Measurements from ENCODE around the gene ASPDH. TPM values are rescaled to one million over a fixed set of nuclear protein-coding genes. Genes with fewer than 3 reads are reported as not detected.

ASPDH gene
- polyA plus RNA-seq, 3 donors: not detected

DNA sequence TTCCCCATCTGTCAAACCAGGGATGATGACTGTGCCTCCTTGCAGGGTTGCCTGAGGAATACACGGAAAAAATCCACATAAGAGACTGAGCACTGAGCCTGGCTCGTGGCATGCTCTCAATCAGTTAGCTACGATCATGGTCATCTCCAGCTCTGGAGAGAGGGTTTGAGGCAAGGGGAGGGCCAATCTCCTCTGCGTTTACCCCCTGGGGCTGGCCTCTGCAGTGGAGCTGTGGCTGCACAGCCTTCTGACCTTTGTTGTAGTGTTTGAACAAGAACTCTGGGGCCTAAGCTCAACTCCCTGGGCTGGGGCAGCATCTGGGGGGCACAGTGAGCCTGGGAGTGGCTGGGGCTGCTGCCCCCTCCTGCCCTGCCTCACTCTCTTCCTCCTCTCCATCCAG is 48.6 kb upstream of the ASPDH start:
- Mint-ChIP-seq H3K27ac (no peak overlapping the region), H3K4me3 (no peak overlapping the region), H3K9me3 (peaks cover 0 to 9% (median 2%) of the 10 kb centered on the region in 7 donors), H3K36me3 (no peaks in the 10 kb centered on the region), H3K4me1 (no peaks in the 10 kb centered on the region), H3K27me3 (ENCODE audit: low read depth in 3 of 3) (peaks cover 34 to 61% (median 56%) of the 10 kb centered on the region in 3 donors)
- no peaks in the 10 kb centered on the region for H3K79me2 ChIP-seq (ENCODE audit: insufficient read depth, low read length)
- intact Hi-C loops (cut with micrococcal nuclease): loop anchor here in 1 of 2 donors (5.0 kb wide), 1 partner anchor 195 kb away; the partner anchor contains the start of gene NAPSA
- no peak overlapping the region for H3K4me3 ChIP-seq (replicated peaks in 1 of 3; ENCODE audit: low read depth in 2 of 3, low read length in 3 of 3)
- H3K27me3 ChIP-seq (ENCODE audit: control insufficient read depth in 2 of 2, insufficient read depth in 2 of 2, low read length in 2 of 2): peaks cover 19 to 37% of the 10 kb centered on the region in 2 donors
- H3K9ac ChIP-seq (ENCODE audit: insufficient read depth, low read length, poor library complexity, severe bottlenecking): no peak overlapping the region
- no peak overlapping the region for H3K27ac ChIP-seq (ENCODE audit: low read depth in 1 of 2, low read length in 2 of 2)
- WGBS (ENCODE audit: insufficient coverage): 61% methylated on average over 3 of the region's 4 CpGs
- no peaks in the 10 kb centered on the region for H3K4me1 ChIP-seq (ENCODE audit: control insufficient read depth in 1 of 2, insufficient read depth in 2 of 2, low read length in 2 of 2)
- H3K36me3 ChIP-seq (replicated peaks in 1 of 2; ENCODE audit: control insufficient read depth in 1 of 2, insufficient read depth in 2 of 2, low read length in 2 of 2): no peaks in the 10 kb centered on the region
- no peak overlapping the region for H3K4me2 ChIP-seq (replicated peaks; ENCODE audit: extremely low read depth, low read length, poor library complexity, severe bottlenecking)
- H4K20me1 ChIP-seq (ENCODE audit: insufficient read depth, low read length): no peaks in the 10 kb centered on the region
- no peaks in the 10 kb centered on the region for H3K9me3 ChIP-seq (replicated peaks in 1 of 2; ENCODE audit: control insufficient read depth in 1 of 2, insufficient read depth in 1 of 2, low read length in 2 of 2)
- TF ChIP-seq, protein P1, sequence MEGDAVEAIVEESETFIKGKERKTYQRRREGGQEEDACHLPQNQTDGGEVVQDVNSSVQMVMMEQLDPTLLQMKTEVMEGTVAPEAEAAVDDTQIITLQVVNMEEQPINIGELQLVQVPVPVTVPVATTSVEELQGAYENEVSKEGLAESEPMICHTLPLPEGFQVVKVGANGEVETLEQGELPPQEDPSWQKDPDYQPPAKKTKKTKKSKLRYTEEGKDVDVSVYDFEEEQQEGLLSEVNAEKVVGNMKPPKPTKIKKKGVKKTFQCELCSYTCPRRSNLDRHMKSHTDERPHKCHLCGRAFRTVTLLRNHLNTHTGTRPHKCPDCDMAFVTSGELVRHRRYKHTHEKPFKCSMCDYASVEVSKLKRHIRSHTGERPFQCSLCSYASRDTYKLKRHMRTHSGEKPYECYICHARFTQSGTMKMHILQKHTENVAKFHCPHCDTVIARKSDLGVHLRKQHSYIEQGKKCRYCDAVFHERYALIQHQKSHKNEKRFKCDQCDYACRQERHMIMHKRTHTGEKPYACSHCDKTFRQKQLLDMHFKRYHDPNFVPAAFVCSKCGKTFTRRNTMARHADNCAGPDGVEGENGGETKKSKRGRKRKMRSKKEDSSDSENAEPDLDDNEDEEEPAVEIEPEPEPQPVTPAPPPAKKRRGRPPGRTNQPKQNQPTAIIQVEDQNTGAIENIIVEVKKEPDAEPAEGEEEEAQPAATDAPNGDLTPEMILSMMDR (IDR thresholded peaks at IDR 0.05): no peak
- no peak for DNase-seq
- no peak overlapping the region for H2AFZ ChIP-seq (ENCODE audit: insufficient read depth, low read depth, low read length, poor library complexity, severe bottlenecking)

DNA sequence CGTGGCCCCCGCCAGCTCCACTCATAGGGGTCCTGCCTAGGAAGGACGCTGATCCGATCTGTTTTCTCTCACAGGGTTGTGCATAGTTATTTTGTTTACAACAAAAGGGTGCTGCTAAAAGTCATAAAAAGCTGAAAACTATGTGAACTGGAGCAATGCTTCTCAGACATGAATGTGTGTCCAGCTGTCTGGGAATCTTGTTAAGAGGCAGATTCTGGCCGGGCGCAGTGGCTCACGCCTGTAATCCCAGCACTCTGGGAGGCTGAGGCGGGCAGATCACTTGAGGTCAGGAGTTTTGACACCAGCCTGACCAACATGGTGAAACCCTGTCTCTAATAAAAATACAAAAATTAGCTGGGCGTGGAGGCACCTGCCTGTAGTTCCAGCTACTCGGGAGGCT is 45.9 kb upstream of the ASPDH start:
- Histone ChIP-seq H3K27me3 (ENCODE audit: control insufficient read depth in 2 of 2, insufficient read depth in 2 of 2, low read length in 2 of 2) (peaks cover 0 to 35% of the 10 kb centered on the region in 2 donors), H3K27ac (ENCODE audit: low read depth in 1 of 2, low read length in 2 of 2) (no peak overlapping the region), H3K4me2 (replicated peaks; ENCODE audit: extremely low read depth, low read length, poor library complexity, severe bottlenecking) (no peak overlapping the region), H3K9ac (ENCODE audit: insufficient read depth, low read length, poor library complexity, severe bottlenecking) (no peak overlapping the region), H3K4me1 (ENCODE audit: control insufficient read depth in 1 of 2, insufficient read depth in 2 of 2, low read length in 2 of 2) (peaks cover 6 to 9% of the 10 kb centered on the region in 2 donors), H3K36me3 (replicated peaks in 1 of 2; ENCODE audit: control insufficient read depth in 1 of 2, insufficient read depth in 2 of 2, low read length in 2 of 2) (no peaks in the 10 kb centered on the region), H3K4me3 (replicated peaks in 1 of 3; ENCODE audit: low read depth in 2 of 3, low read length in 3 of 3) (no peak overlapping the region), H2AFZ (ENCODE audit: insufficient read depth, low read depth, low read length, poor library complexity, severe bottlenecking) (no peak overlapping the region), H4K20me1 (ENCODE audit: insufficient read depth, low read length) (no peaks in the 10 kb centered on the region), H3K9me3 (replicated peaks in 1 of 2; ENCODE audit: control insufficient read depth in 1 of 2, insufficient read depth in 1 of 2, low read length in 2 of 2) (no peaks in the 10 kb centered on the region), H3K79me2 (ENCODE audit: insufficient read depth, low read length) (no peaks in the 10 kb centered on the region)
- no peak for DNase-seq
- peaks cover 0 to 4% (median 2%) of the 10 kb centered on the region in 7 donors for H3K9me3 Mint-ChIP-seq
- TF ChIP-seq, protein P1 (IDR thresholded peaks at IDR 0.05): no peak
- no peak overlapping the region for H3K27ac Mint-ChIP-seq
- H3K4me1 Mint-ChIP-seq: peaks cover 7% of the 10 kb centered on the region
- H3K27me3 Mint-ChIP-seq (ENCODE audit: low read depth in 3 of 3): peaks cover 33 to 60% (median 51%) of the 10 kb centered on the region in 3 donors
- intact Hi-C loops (cut with micrococcal nuclease): loop anchor here (5.0 kb wide), 2 partner anchors 192 to 202 kb away; partner anchors contain the start of gene NAPSA (in 1 of the 2)
- H3K36me3 Mint-ChIP-seq: no peaks in the 10 kb centered on the region
- H3K4me3 Mint-ChIP-seq: no peak overlapping the region
- WGBS (ENCODE audit: insufficient coverage): 63% methylated on average over 7 of the region's 10 CpGs
